Hepatocyte (in vitro differentiated cells): ENCODE results near the gene DGKG. TPM values are rescaled to one million over a fixed set of nuclear protein-coding genes. Genes with fewer than 3 reads are reported as not detected.
A peak's percentile ranks its signal among the peaks of the same experiment; 100 is the strongest.

Experiments used
- DNase-seq: peaks from one replicate; pipeline ENCODE4 v3.0.0-alpha.2; 2016; ENCODE audit warnings: low spot score
- H2AFZ ChIP-seq: fragments of 200-600 bp; sonication (generic); 2 replicates; pipeline ENCODE4 v1.6.0; 2016; ENCODE audit warnings: antibody characterized with exemption, mild to moderate bottlenecking
- H3K27ac ChIP-seq: fragments of 200-600 bp; sonication (generic); 2 replicates; pipeline ENCODE4 v1.5.1; 2016; ENCODE audit warnings: mild to moderate bottlenecking
- H3K27me3 ChIP-seq: fragments of 200-600 bp; sonication (generic); 2 replicates; pipeline ENCODE4 v1.6.1; 2016
- H3K36me3 ChIP-seq: fragments of 200-600 bp; sonication (generic); replicated peaks from 2 replicates; pipeline ENCODE4 v1.5.1; 2016; ENCODE audit warnings: low read depth; ENCODE audit not compliant: insufficient read depth
- H3K4me1 ChIP-seq: fragments of 200-600 bp; sonication (generic); 2 replicates; pipeline ENCODE4 v1.5.1; 2016; ENCODE audit warnings: mild to moderate bottlenecking, moderate library complexity; ENCODE audit not compliant: insufficient read depth
- H3K4me2 ChIP-seq: fragments of 200-600 bp; sonication (generic); 2 replicates; pipeline ENCODE4 v1.6.0; 2016
- H3K4me3 ChIP-seq: fragments of 200-600 bp; sonication (generic); 2 replicates; pipeline ENCODE4 v1.5.1; 2016; ENCODE audit warnings: mild to moderate bottlenecking
- H3K79me2 ChIP-seq: fragments of 200-600 bp; sonication (generic); 2 replicates; pipeline ENCODE4 v1.6.0; 2017; ENCODE audit warnings: mild to moderate bottlenecking
- H3K9me2 ChIP-seq: fragments of 200-600 bp; sonication (generic); replicated peaks from 2 replicates; pipeline ENCODE4 v1.6.0; 2017; ENCODE audit warnings: mild to moderate bottlenecking; ENCODE audit not compliant: insufficient read depth
- H3K9me3 ChIP-seq: fragments of 200-600 bp; sonication (generic); 2 replicates; pipeline ENCODE4 v1.5.1; 2016; ENCODE audit warnings: low read depth, mild to moderate bottlenecking
- H4K20me1 ChIP-seq: fragments of 200-600 bp; sonication (generic); 2 replicates; pipeline ENCODE4 v1.6.0; 2016; ENCODE audit warnings: mild to moderate bottlenecking; ENCODE audit not compliant: insufficient read depth, poor library complexity, severe bottlenecking
- CTCF ChIP-seq: fragments of 200-600 bp; sonication (generic); IDR thresholded peaks from 2 replicates; pipeline ENCODE4 v1.5.1; 2016; ENCODE audit warnings: antibody characterized with exemption, mild to moderate bottlenecking; ENCODE audit not compliant: poor library complexity
- EZH2 ChIP-seq: fragments of 200-600 bp; sonication (generic); IDR thresholded peaks from 2 replicates; pipeline ENCODE4 v1.6.1; 2016; ENCODE audit warnings: antibody characterized with exemption, mild to moderate bottlenecking, borderline replicate concordance
- EZH2phosphoT487 ChIP-seq: fragments of 200-600 bp; sonication (generic); IDR thresholded peaks from one replicate; pipeline ENCODE4 v1.6.1; 2018; ENCODE audit warnings: antibody characterized with exemption, mild to moderate bottlenecking, low read depth, moderate library complexity; ENCODE audit not compliant: unreplicated experiment, severe bottlenecking
- WGBS: methylation state at CpG from one replicate; pipeline ENCODE4 v1.1.6; 2016; ENCODE audit warnings: low lambda C conversion rate; ENCODE audit errors: missing lambda C conversion rate; 5-methylcytosine and 5-hydroxymethylcytosine counted together
- polyA plus RNA-seq: library from polyadenylated mRNA; unstranded; fragments of >200 nt; fragmentation: Nextera tagmentation; extraction: Ambion mirVana; gene quantifications from 2 replicates; pipeline ENCODE4 v1.2.1, GENCODE V29; 2016
- total RNA-seq: library from RNA; depleted of rRNA; stranded (reverse); fragments of >200 nt; gene quantifications from 2 replicates; pipeline ENCODE4 v1.2.3, GENCODE V29; 2014

Gene DGKG
- total and polyA plus RNA-seq, 2 experiments from 2014 or later, result not detected

GRCh38 chr3:186382217-186382885 lies 20.3 kb upstream of the DGKG start:
- Histone ChIP-seq H3K27me3 (no peaks in the 10 kb centered on the region), H3K9me2 (no peaks in the 10 kb centered on the region), H3K4me2 (peak overlapping the region; percentile 60), H3K79me2 (no peaks in the 10 kb centered on the region), H3K4me1 (peaks cover 11% of the 10 kb centered on the region), H4K20me1 (no peaks in the 10 kb centered on the region), H3K4me3 (no peak overlapping the region), H2AFZ (no peak overlapping the region), H3K36me3 (no peaks in the 10 kb centered on the region), H3K9me3 (no peaks in the 10 kb centered on the region), H3K27ac (no peak overlapping the region)
- WGBS, result 45% methylated on average over 6 of the region's 6 CpGs
- TF ChIP-seq EZH2phosphoT487 (no peak), CTCF (no peak), EZH2 (no peak)
- DNase-seq, result no peak

DNA sequence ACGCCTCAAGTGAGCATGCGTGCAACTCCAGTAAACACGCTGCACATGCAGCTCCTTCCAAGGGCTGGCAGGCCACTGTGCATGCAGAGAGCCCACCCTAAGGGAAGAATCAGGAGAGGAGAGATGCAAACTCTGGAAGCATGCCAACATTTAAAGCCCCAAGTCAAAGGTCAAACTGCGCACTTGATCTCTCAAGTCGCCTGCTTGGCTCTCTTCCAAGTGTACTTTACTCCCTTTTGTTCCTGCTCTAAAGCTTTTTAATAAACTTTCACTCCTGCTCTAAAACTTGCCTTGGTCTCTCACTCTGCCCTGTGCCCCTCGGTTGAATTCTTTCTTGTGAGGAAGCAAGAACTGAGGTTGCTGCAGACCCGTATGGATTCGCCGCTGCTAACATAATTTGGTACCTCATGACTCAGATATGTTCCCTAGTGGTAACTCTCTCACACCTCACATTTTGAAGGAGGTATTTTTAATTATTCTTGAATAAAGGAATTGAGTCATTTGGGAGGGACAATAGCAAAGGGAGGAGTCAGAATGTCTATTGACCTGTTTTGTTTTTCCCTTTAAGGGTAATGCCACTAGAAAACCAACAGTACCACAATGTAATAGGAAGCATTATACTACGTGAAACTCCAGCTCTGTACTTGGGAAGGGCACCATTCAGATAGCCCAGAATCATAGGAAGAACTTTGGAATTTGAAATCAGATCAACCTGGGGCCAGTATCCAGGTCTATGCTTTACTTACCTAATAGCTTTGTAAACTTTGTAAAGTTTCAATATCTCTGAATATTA lies 19.6 kb upstream of the DGKG start:
- no peak overlapping the region for H3K4me3 ChIP-seq
- no peaks in the 10 kb centered on the region for H3K27me3 ChIP-seq
- H3K4me1 ChIP-seq, result peaks cover 11% of the 10 kb centered on the region
- H2AFZ ChIP-seq, result no peak overlapping the region
- H4K20me1 ChIP-seq, result no peaks in the 10 kb centered on the region
- no peaks in the 10 kb centered on the region for H3K36me3 ChIP-seq
- WGBS, result 55% methylated on average over 10 of the region's 10 CpGs
- no peaks in the 10 kb centered on the region for H3K9me2 ChIP-seq
- H3K79me2 ChIP-seq, result no peaks in the 10 kb centered on the region
- H3K9me3 ChIP-seq, result no peaks in the 10 kb centered on the region
- H3K4me2 ChIP-seq, result peak overlapping the region; percentile 60
- DNase-seq, result peak; percentile 63
- no peak overlapping the region for H3K27ac ChIP-seq
- no peak for TF ChIP-seq CTCF
- TF ChIP-seq EZH2phosphoT487, result no peak

GRCh38 chr3:186380622-186381380 lies 18.8 kb upstream of the DGKG start:
- no peak for TF ChIP-seq EZH2phosphoT487
- Histone ChIP-seq H3K27me3 (peaks cover 5% of the 10 kb centered on the region), H3K4me1 (peaks cover 11% of the 10 kb centered on the region), H3K79me2 (no peaks in the 10 kb centered on the region), H3K36me3 (no peaks in the 10 kb centered on the region), H3K9me2 (no peaks in the 10 kb centered on the region), H3K27ac (no peak overlapping the region), H3K9me3 (no peaks in the 10 kb centered on the region), H4K20me1 (no peaks in the 10 kb centered on the region), H3K4me3 (no peak overlapping the region), H2AFZ (no peak overlapping the region), H3K4me2 (peak overlapping the region; percentile 60)
- WGBS, result 83% methylated on average over 8 of the region's 8 CpGs
- DNase-seq, result no peak

GRCh38 chr3:186375443-186375842 lies 13.4 kb upstream of the DGKG start:
- Histone ChIP-seq H3K36me3 (no peaks in the 10 kb centered on the region), H3K27ac (no peak overlapping the region), H3K4me2 (no peak overlapping the region), H2AFZ (no peak overlapping the region), H3K9me3 (no peaks in the 10 kb centered on the region), H3K27me3 (peaks cover 15% of the 10 kb centered on the region), H3K4me3 (no peak overlapping the region), H3K4me1 (no peaks in the 10 kb centered on the region), H3K9me2 (no peaks in the 10 kb centered on the region), H4K20me1 (no peaks in the 10 kb centered on the region), H3K79me2 (no peaks in the 10 kb centered on the region)
- no peak for DNase-seq
- TF ChIP-seq CTCF (no peak), EZH2 (no peak), EZH2phosphoT487 (no peak)
- WGBS, result 70% methylated on average over 2 of the region's 2 CpGs
